ENCODE measurements around the gene CRLF1. TPM values are rescaled to one million over a fixed set of nuclear protein-coding genes. Genes with fewer than 3 reads are reported as not detected.

CRLF1 gene
- total and polyA plus RNA-seq, 2 of the 8 experiments (the other 6 are each of a cell fraction or from before 2014, with no cell fraction given): 7.2 to 10.3 TPM

- H2BK15ac ChIP-seq (ENCODE audit: low read length): no peak overlapping the region
- H3K27ac ChIP-seq (ENCODE audit: low read depth, low read length): no peak overlapping the region
- no peak overlapping the region for H3K4me3 ChIP-seq (ENCODE audit: extremely low read depth in 1 of 4, insufficient read depth in 2 of 4, low read depth in 3 of 4, low read length in 4 of 4)
- no peak overlapping the region for H2BK5ac ChIP-seq (ENCODE audit: low read depth, low read length)
- no peak overlapping the region for H2BK20ac ChIP-seq (ENCODE audit: low read length)
- no peak overlapping the region for H3K23ac ChIP-seq (ENCODE audit: insufficient read length)
- no peak overlapping the region for H3K14ac ChIP-seq (ENCODE audit: insufficient read length)
- no peak overlapping the region for H4K91ac ChIP-seq (replicated peaks; ENCODE audit: insufficient read length, low read length)
- DNase-seq (ENCODE audit: low read depth in 1 of 2, low spot score in 2 of 2): no peak
- no peak overlapping the region for H2BK12ac ChIP-seq (ENCODE audit: low read depth, low read length)
- no peaks in the 10 kb centered on the region for H3K9me3 ChIP-seq (ENCODE audit: insufficient read depth in 2 of 2, low read depth in 1 of 2, low read length in 1 of 2)
- no peak overlapping the region for H3K4ac ChIP-seq (replicated peaks; ENCODE audit: insufficient read length, low read depth, low read length)
- H4K5ac ChIP-seq (ENCODE audit: insufficient read length, low read depth, low read length): no peak overlapping the region
- no peak for TF ChIP-seq SAP30 (IDR thresholded peaks at IDR 0.05; ENCODE audit: insufficient read depth, insufficient replicate concordance, low read length)
- no peak for TF ChIP-seq TBP (IDR thresholded peaks at IDR 0.05; ENCODE audit: low read depth, low read length)
- TF ChIP-seq ATF3 (IDR thresholded peaks at IDR 0.05; ENCODE audit: insufficient read depth, low read depth, low read length): no peak
- no peak for TF ChIP-seq POLR2A (IDR thresholded peaks at IDR 0.05; ENCODE audit: control extremely low read depth in 1 of 2, low read depth in 2 of 2, low read length in 2 of 2)
- TF ChIP-seq GTF2F1 (IDR thresholded peaks at IDR 0.05; ENCODE audit: borderline replicate concordance, low read depth, low read length): no peak
- no peak for TF ChIP-seq JUN (IDR thresholded peaks at IDR 0.05; ENCODE audit: low read depth, low read length)
- no peak for TF ChIP-seq SIRT6 (IDR thresholded peaks at IDR 0.05; ENCODE audit: low read length)
- no peak for TF ChIP-seq NANOG (IDR thresholded peaks at IDR 0.05; ENCODE audit: insufficient read depth, low read depth, low read length, poor library complexity, severe bottlenecking)
- no peak for TF ChIP-seq CEBPB (IDR thresholded peaks at IDR 0.05; ENCODE audit: low read depth, low read length)
- no peak for TF ChIP-seq RFX5 (IDR thresholded peaks at IDR 0.05; ENCODE audit: borderline replicate concordance, low read depth, low read length)
- peaks cover 0 to 4% (median 0%) of the 10 kb centered on the region in 4 experiments; a peak in 1 of 7 replicates for H3K27me3 ChIP-seq (replicated peaks in 1 of 4; ENCODE audit: control insufficient read depth in 3 of 4, extremely low read depth in 1 of 4, insufficient read depth in 3 of 4, low read length in 3 of 4)
- peaks cover 13% of the 10 kb centered on the region; the same call in 1 of the 2 replicates for H3K23me2 ChIP-seq (ENCODE audit: low read depth, low read length)
- H3K4me2 ChIP-seq (ENCODE audit: insufficient read depth in 1 of 2, low read depth in 2 of 2, low read length in 2 of 2): no peak overlapping the region
- H3K18ac ChIP-seq (ENCODE audit: extremely low read depth, low read length): no peak overlapping the region
- no peaks in the 10 kb centered on the region; a peak in 1 of 4 replicates for H3K79me2 ChIP-seq (ENCODE audit: control insufficient read depth in 1 of 2, insufficient read depth in 2 of 2, low read length in 2 of 2)
- H2BK120ac ChIP-seq (replicated peaks; ENCODE audit: low read depth, low read length): no peak overlapping the region
- H3K36me3 ChIP-seq (ENCODE audit: control insufficient read depth in 2 of 4, insufficient read depth in 4 of 4, low read length in 3 of 4): no peaks in the 10 kb centered on the region
- no peak overlapping the region for H4K8ac ChIP-seq (ENCODE audit: extremely low read depth, insufficient read depth, low read length)
- H2AFZ ChIP-seq (ENCODE audit: low read length): no peak overlapping the region
- WGBS, 2 experiments (ENCODE audit: extremely low coverage in 1 of 2, insufficient coverage in 1 of 2, insufficient read length in 1 of 2, insufficient replicate concordance in 2 of 2, low coverage in 1 of 2, low lambda C conversion rate in 2 of 2, missing lambda C conversion rate in 1 of 2): no CpG with 5 or more reads among the region's 1 CpG
- ChIA-PET CTCF (ENCODE audit: partially characterized antibody) (interaction anchor here (0.6 kb wide), 1 partner anchor 40 kb away, joined by 3 read pairs; no protein-coding TSS in a partner anchor), POLR2A (ENCODE audit: partially characterized antibody) (no interaction called here)
- peaks cover 8% of the 10 kb centered on the region for H3K79me1 ChIP-seq (ENCODE audit: low read depth, low read length)
- H3K56ac ChIP-seq (replicated peaks; ENCODE audit: insufficient read length, low read depth, low read length): no peak overlapping the region
- no peak overlapping the region for H3K9ac ChIP-seq (replicated peaks in 1 of 4; ENCODE audit: extremely low read depth in 1 of 4, low read depth in 3 of 4, low read length in 3 of 4)
- H2AK5ac ChIP-seq (ENCODE audit: low read depth, low read length): no peak overlapping the region
- no peak for FAIRE-seq
- H4K20me1 ChIP-seq (replicated peaks in 1 of 2; ENCODE audit: control insufficient read depth in 1 of 2, insufficient read depth in 2 of 2, low read length in 2 of 2): peaks cover 7 to 41% of the 10 kb centered on the region in 2 experiments
- H3K4me1 ChIP-seq (replicated peaks in 1 of 4; ENCODE audit: control insufficient read depth in 3 of 4, insufficient read depth in 4 of 4, low read length in 3 of 4): peaks cover 0 to 15% (median 6%) of the 10 kb centered on the region in 4 experiments; a peak in 5 of 7 replicates
These were observed 47.3 kb upstream of the CRLF1 start for GRCh38 chr19:18653853-18654252.

Measured in H1 (cell line).